ENCODE results near the gene SIX1. TPM values are rescaled to one million over a fixed set of nuclear protein-coding genes. Genes with fewer than 3 reads are reported as not detected.

SIX1 gene
- polyA plus RNA-seq, 1 of the 3 experiments (the other 2 are of a cell fraction), result 52.1 TPM

DNA sequence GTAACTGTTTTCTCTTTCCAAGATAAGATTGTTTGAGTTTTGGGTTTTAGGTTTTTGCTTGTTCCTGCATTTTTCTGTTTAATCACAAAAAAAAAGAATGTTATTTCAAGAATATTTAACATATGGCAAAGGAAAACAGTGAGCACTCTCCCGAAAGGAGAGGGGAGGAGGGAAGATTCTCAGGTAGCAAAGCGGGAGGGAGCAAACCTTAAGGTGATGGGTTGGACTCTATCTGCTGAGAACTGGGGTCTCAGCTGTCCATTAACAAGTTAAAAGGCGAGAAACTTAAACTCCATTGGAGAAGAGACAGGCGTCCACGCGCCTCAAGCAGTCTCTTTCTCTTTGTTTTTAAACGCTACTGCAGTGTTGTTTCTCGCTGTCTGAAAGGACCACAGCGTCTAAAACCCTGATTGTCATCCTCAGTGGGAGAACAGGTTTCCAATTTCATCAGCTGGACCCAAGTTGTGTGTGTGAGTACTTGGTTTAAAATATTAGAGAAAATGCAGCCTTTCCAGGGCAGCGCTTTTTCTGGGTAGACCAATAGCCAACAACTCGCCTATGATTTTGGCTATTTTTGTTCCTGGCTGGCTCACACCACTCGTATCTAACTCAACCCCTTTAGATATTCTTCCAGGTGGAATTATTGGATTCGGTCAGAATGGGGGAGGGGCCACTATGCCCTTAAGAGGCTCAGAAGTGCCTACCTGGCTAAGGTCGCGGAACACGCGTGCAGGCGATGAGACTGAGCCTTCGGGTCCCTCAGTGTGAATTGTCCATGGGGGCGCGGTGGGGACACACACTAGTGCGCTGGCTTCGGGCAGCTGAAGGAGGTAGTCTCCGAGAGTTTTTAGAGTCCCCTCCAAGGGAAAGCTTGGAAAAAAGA lies 8.2 kb downstream of the SIX1 start (continued):
- TF ChIP-seq NFIC (IDR thresholded peaks at IDR 0.05; ENCODE audit: borderline replicate concordance) (no peak), TEAD4 (IDR thresholded peaks at IDR 0.05; ENCODE audit: borderline replicate concordance, insufficient read depth) (no peak), ELF1 (IDR thresholded peaks at IDR 0.05) (no peak), CHD2 (IDR thresholded peaks at IDR 0.05; ENCODE audit: low read length, partially characterized antibody) (no peak), MXI1 (IDR thresholded peaks at IDR 0.05; ENCODE audit: low read depth, low read length) (no peak), EP300 (IDR thresholded peaks at IDR 0.05; ENCODE audit: borderline replicate concordance in 1 of 2, low read depth in 1 of 2, low read length in 1 of 2) (no peak), SIN3A (IDR thresholded peaks at IDR 0.05; ENCODE audit: borderline replicate concordance, low read depth, low read length) (no peak), JUND (IDR thresholded peaks at IDR 0.05) (no peak), TAF1 (IDR thresholded peaks at IDR 0.05; ENCODE audit: borderline replicate concordance, low read depth, low read length) (no peak)
- TF ChIP-seq, protein P1, sequence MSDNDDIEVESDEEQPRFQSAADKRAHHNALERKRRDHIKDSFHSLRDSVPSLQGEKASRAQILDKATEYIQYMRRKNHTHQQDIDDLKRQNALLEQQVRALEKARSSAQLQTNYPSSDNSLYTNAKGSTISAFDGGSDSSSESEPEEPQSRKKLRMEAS (IDR thresholded peaks at IDR 0.05; ENCODE audit: low read depth), result no peak

DNA sequence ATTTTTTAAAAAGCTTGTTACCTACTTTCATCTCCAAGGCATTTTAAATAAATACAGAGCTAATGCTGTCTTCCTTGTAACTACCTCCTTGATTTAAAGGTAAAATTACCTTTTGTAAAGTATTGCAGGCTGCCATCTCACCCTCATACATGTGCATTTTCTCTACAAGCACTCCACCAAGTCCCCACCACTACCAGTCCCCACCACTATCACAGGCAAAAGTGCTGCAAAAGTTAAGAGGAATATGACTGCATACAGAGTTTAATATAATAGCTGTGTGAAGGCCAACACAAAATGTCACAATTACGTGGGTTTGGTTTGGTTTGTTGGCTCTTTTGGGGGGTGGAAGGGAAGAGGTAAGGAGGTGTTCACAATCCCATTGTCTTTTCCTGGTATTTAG lies 9.6 kb downstream of the SIX1 start:
- Histone ChIP-seq H3K4me3 (ENCODE audit: low read depth in 2 of 2, low read length in 1 of 2) (peak overlapping the region in 1 of 2 experiments; percentile 1; a peak in 2 of 4 replicates), H3K9me2 (no peaks in the 10 kb centered on the region), H3K9me3 (no peaks in the 10 kb centered on the region), H4K20me1 (ENCODE audit: insufficient read depth) (peaks cover 3% of the 10 kb centered on the region; the same call in 1 of the 2 replicates), H3F3A (replicated peaks; ENCODE audit: insufficient read depth) (peaks cover 22% of the 10 kb centered on the region), H3K27ac (ENCODE audit: low read depth in 2 of 2, low read length in 1 of 2) (peak overlapping the region in 1 of 2 experiments; percentile 87; a peak in 3 of 4 replicates), H2AFZ (ENCODE audit: low read depth) (no peak overlapping the region), H3K36me3 (replicated peaks in 1 of 2; ENCODE audit: control insufficient read depth in 1 of 2, insufficient read depth in 2 of 2, low read length in 1 of 2) (peaks cover 32 to 56% of the 10 kb centered on the region in 2 experiments), H3K9ac (no peak overlapping the region), H3K27me3 (ENCODE audit: insufficient read depth) (no peaks in the 10 kb centered on the region), H3K4me2 (peak overlapping the region; percentile 68), H3K79me2 (ENCODE audit: insufficient read depth) (peaks cover 86% of the 10 kb centered on the region), H3K4me1 (ENCODE audit: control insufficient read depth in 1 of 2, insufficient read depth in 2 of 2, low read depth in 1 of 2, low read length in 1 of 2) (peaks cover 15 to 26% of the 10 kb centered on the region in 2 experiments; a peak in 3 of 4 replicates)
- DNase-seq, result no peak
- POLR2A ChIA-PET, result no interaction called here
- CTCF ChIA-PET, result interaction anchor here (1.1 to 1.3 kb wide), 3 partner anchors 81 to 646 kb away, joined by 4 to 6 read pairs (median 5); no protein-coding TSS in a partner anchor
- TF ChIP-seq MXI1 (IDR thresholded peaks at IDR 0.05; ENCODE audit: low read depth, low read length), result no peak
- 0 out of 2 replicates have a peak, but pooled peaks have one; percentile 16 for TF ChIP-seq POLR2AphosphoS5 (IDR thresholded peaks at IDR 0.05; ENCODE audit: low read depth, low read length)
- 0% methylated on average over 1 of the region's 1 CpG for WGBS (ENCODE audit: low lambda C conversion rate)

DNA sequence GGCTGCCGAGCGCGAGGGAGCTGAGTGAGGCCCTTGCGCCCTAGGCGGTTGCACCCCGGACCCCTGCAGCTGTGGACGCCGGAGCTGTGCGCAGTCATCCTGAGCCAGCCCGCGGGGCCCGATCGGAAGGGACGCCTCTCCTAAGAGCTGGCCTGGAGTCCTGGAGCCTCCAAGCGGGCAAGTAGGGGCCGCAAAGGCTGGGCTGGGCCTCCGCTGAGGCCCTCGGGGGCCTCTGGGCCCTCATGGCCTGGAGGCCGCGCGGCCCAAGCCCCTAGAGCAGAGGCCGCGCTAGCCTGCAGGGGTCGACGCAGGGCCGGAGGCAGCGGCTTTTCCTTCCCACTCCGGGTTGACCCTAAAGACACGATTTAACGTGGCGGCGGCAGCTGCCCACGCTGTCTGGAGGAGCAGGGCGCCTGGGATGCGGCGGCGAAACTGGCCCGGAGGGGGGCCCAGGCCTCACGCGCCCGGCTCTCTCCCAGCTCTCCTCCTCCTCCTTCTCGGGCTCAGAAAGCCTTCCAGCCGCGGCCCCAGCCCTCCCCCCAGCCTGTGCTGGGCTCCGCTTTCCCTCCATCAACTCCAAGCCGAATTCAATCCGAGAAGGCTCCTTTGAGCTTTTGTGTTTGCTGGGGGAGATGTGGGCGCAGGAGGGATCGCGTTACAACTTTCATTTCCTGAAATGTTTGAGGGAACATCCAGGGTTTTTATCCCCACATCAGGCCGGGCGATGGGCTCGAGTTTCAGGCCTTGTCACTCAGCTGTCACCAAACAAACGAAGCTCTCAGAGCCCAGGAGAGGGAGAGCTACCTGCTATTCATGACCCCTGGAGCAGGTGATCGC lies 11.6 kb downstream of the SIX1 start:
- Histone ChIP-seq H3K9me2 (no peaks in the 10 kb centered on the region), H3K27ac (ENCODE audit: low read depth in 2 of 2, low read length in 1 of 2) (peak overlapping the region in 1 of 2 experiments; percentile 87; a peak in 2 of 4 replicates), H4K20me1 (ENCODE audit: insufficient read depth) (no peaks in the 10 kb centered on the region), H3K4me3 (ENCODE audit: low read depth in 2 of 2, low read length in 1 of 2) (peak overlapping the region; percentile 34 to 46; a peak in 3 of 4 replicates), H3K4me1 (ENCODE audit: control insufficient read depth in 1 of 2, insufficient read depth in 2 of 2, low read depth in 1 of 2, low read length in 1 of 2) (peaks cover 18 to 24% of the 10 kb centered on the region in 2 experiments; a peak in 3 of 4 replicates), H3K9ac (peak overlapping the region; percentile 63), H3K27me3 (ENCODE audit: insufficient read depth) (no peaks in the 10 kb centered on the region), H3K36me3 (replicated peaks in 1 of 2; ENCODE audit: control insufficient read depth in 1 of 2, insufficient read depth in 2 of 2, low read length in 1 of 2) (peaks cover 28 to 38% of the 10 kb centered on the region in 2 experiments), H3K4me2 (peak overlapping the region; percentile 68), H3K79me2 (ENCODE audit: insufficient read depth) (peaks cover 69% of the 10 kb centered on the region), H3K9me3 (no peaks in the 10 kb centered on the region), H2AFZ (ENCODE audit: low read depth) (peak overlapping the region; percentile 38; the same call in 1 of the 2 replicates), H3F3A (replicated peaks; ENCODE audit: insufficient read depth) (peaks cover 31% of the 10 kb centered on the region)
- POLR2A ChIA-PET, result interaction anchor here (0.6 to 0.8 kb wide), 2 partner anchors 11 to 16 kb away, joined by 3 read pairs; no protein-coding TSS in a partner anchor
- peak; percentile 67 for DNase-seq
- CTCF ChIA-PET, result interaction anchor here (0.6 to 3.4 kb wide), 10 partner anchors 9 to 620 kb away, joined by 3 to 14 read pairs (median 3); no protein-coding TSS in a partner anchor
- 24% methylated on average over 26 of the region's 55 CpGs for WGBS (ENCODE audit: low lambda C conversion rate)
- TF ChIP-seq, protein P2, sequence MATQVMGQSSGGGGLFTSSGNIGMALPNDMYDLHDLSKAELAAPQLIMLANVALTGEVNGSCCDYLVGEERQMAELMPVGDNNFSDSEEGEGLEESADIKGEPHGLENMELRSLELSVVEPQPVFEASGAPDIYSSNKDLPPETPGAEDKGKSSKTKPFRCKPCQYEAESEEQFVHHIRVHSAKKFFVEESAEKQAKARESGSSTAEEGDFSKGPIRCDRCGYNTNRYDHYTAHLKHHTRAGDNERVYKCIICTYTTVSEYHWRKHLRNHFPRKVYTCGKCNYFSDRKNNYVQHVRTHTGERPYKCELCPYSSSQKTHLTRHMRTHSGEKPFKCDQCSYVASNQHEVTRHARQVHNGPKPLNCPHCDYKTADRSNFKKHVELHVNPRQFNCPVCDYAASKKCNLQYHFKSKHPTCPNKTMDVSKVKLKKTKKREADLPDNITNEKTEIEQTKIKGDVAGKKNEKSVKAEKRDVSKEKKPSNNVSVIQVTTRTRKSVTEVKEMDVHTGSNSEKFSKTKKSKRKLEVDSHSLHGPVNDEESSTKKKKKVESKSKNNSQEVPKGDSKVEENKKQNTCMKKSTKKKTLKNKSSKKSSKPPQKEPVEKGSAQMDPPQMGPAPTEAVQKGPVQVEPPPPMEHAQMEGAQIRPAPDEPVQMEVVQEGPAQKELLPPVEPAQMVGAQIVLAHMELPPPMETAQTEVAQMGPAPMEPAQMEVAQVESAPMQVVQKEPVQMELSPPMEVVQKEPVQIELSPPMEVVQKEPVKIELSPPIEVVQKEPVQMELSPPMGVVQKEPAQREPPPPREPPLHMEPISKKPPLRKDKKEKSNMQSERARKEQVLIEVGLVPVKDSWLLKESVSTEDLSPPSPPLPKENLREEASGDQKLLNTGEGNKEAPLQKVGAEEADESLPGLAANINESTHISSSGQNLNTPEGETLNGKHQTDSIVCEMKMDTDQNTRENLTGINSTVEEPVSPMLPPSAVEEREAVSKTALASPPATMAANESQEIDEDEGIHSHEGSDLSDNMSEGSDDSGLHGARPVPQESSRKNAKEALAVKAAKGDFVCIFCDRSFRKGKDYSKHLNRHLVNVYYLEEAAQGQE (IDR thresholded peaks at IDR 0.05; ENCODE audit: low read depth, low read length), result no peak
- TF ChIP-seq, protein P3, sequence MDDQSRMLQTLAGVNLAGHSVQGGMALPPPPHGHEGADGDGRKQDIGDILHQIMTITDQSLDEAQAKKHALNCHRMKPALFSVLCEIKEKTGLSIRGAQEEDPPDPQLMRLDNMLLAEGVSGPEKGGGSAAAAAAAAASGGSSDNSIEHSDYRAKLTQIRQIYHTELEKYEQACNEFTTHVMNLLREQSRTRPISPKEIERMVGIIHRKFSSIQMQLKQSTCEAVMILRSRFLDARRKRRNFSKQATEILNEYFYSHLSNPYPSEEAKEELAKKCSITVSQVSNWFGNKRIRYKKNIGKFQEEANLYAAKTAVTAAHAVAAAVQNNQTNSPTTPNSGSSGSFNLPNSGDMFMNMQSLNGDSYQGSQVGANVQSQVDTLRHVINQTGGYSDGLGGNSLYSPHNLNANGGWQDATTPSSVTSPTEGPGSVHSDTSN (IDR thresholded peaks at IDR 0.05), result peak; percentile 60
- TF ChIP-seq RXRA (IDR thresholded peaks at IDR 0.05; ENCODE audit: borderline replicate concordance, low read depth) (no peak), TCF12 (IDR thresholded peaks at IDR 0.05) (peak; percentile 11; the same call in 1 of the 2 replicates), CHD2 (IDR thresholded peaks at IDR 0.05; ENCODE audit: low read length, partially characterized antibody) (no peak), TAF1 (IDR thresholded peaks at IDR 0.05; ENCODE audit: borderline replicate concordance, low read depth, low read length) (no peak), EP300 (IDR thresholded peaks at IDR 0.05; ENCODE audit: borderline replicate concordance in 1 of 2, low read depth in 1 of 2, low read length in 1 of 2) (peak in 1 of 2 experiments; percentile 34; a peak in 1 of 4 replicates)
- TF ChIP-seq, protein P1 (IDR thresholded peaks at IDR 0.05; ENCODE audit: low read depth), result 0 out of 2 replicates have a peak, but pooled peaks have one; percentile 8

All from SK-N-SH (cell line).